Panc1 (cell line): ENCODE results near the gene RMND5B. TPM values are rescaled to one million over a fixed set of nuclear protein-coding genes. Genes with fewer than 3 reads are reported as not detected.

ENCODE experiments used
- ATAC-seq: fragments of 200-7000 bp; cut with Tn5 transposase; 2 replicates; pipeline ENCODE4 v1.9.1; 2020; ENCODE audit warnings: mild to moderate bottlenecking, moderate library complexity
- BruUV-seq: library from RNA; stranded (reverse); fragments of 400-500 nt; replicated peaks from 2 replicates; lab custom pipeline; 2021; lab: Mats Ljungman, UMichigan
- CTCF ChIA-PET: fragments of 300-600 bp; sonication (Branson Sonifier 250); formaldehyde crosslinking; loops from one replicate; lab custom pipeline; 2022; ENCODE audit warnings: antibody characterized with exemption; lab: Charles Lee
- POLR2A ChIA-PET: fragments of 300-600 bp; sonication (Branson Sonifier 250); formaldehyde crosslinking; loops from one replicate; lab custom pipeline; 2022; ENCODE audit warnings: antibody characterized with exemption; lab: Charles Lee
- DNase-seq: peaks from one replicate; pipeline ENCODE4 v3.0.0-alpha.2; 2010; ENCODE audit warnings: low read depth, low spot score
- H3K27ac ChIP-seq: 2 replicates; pipeline ENCODE4 v1.5.1; 2011; ENCODE audit warnings: mild to moderate bottlenecking, low read length, inconsistent platforms
- H3K27me3 ChIP-seq: fragments of 200-500 bp; sonication (Bioruptor generic); 2 replicates; pipeline ENCODE4 v1.6.0; 2014; ENCODE audit warnings: low read length, inconsistent platforms; ENCODE audit not compliant: control insufficient read depth, insufficient read depth
- H3K36me3 ChIP-seq: fragments of 200-500 bp; sonication (Bioruptor generic); 2 replicates; pipeline ENCODE4 v1.5.1; 2014; ENCODE audit warnings: inconsistent platforms, mild to moderate bottlenecking, low read length, moderate library complexity; ENCODE audit not compliant: control insufficient read depth, insufficient read depth
- H3K4me1 ChIP-seq: 2 replicates; pipeline ENCODE4 v1.5.1; 2011; ENCODE audit warnings: inconsistent platforms, mild to moderate bottlenecking, low read length, moderate library complexity; ENCODE audit not compliant: control insufficient read depth, insufficient read depth
- H3K4me3 ChIP-seq, 2 experiments: 2 replicates each; pipeline ENCODE4 v1.5.1; 2011 to 2012; ENCODE audit warnings: low read depth in 2 of 2, low read length in 2 of 2, mild to moderate bottlenecking in 2 of 2, inconsistent platforms in 1 of 2, moderate library complexity in 1 of 2
- H3K9me3 ChIP-seq: fragments of 200-500 bp; sonication (Bioruptor generic); 2 replicates; pipeline ENCODE4 v1.5.1; 2014; ENCODE audit warnings: low read depth, mild to moderate bottlenecking, inconsistent platforms, low read length, moderate library complexity; ENCODE audit not compliant: control insufficient read depth, insufficient read depth
- CTCF ChIP-seq: fragments of 450-650 bp; IDR thresholded peaks from 2 replicates; pipeline ENCODE4 v1.5.1; 2017; ENCODE audit warnings: mild to moderate bottlenecking
- POLR2AphosphoS5 ChIP-seq: IDR thresholded peaks from 2 replicates; pipeline ENCODE4 v1.6.1; 2012; ENCODE audit warnings: mild to moderate bottlenecking, low read depth, low read length, moderate library complexity
- REST ChIP-seq, 2 experiments: IDR thresholded peaks; 2 replicates each; pipeline ENCODE4 v1.6.1; 2011 to 2012; ENCODE audit warnings: low read depth in 2 of 2, control low read depth in 1 of 2, low read length in 1 of 2, mild to moderate bottlenecking in 1 of 2, moderate library complexity in 1 of 2; ENCODE audit not compliant: insufficient read depth in 1 of 2
- SIN3A ChIP-seq: IDR thresholded peaks from 2 replicates; pipeline ENCODE4 v1.6.1; 2012; ENCODE audit warnings: low read depth, mild to moderate bottlenecking, low read length, moderate library complexity, borderline replicate concordance; ENCODE audit not compliant: insufficient read depth
- TCF7L2 ChIP-seq: IDR thresholded peaks from 2 replicates; pipeline ENCODE4 v1.6.1; 2011; ENCODE audit warnings: mild to moderate bottlenecking, low read depth, low read length, inconsistent platforms
- in situ Hi-C: cut with HindIII; loops from 2 replicates; pipeline ENCODE4 v1.10.0; 2016; ENCODE audit warnings: low sequenced_read_pairs, low pct_unique_long_range_greater_than_20kb
- intact Hi-C: fragments of 100-400 bp; cut with micrococcal nuclease; formaldehyde crosslinking; loops from one replicate; pipeline ENCODE4 v1.10.0; 2022; ENCODE audit not compliant: unreplicated experiment
- total RNA-seq: library from RNA; stranded (reverse); gene quantifications from one replicate; pipeline ENCODE4 v1.2.1, GENCODE V29; 2021; ENCODE audit not compliant: unreplicated experiment

The RMND5B gene
- total RNA-seq, 1 experiment from 2014 or later = 40.8 TPM

GRCh38 chr5:178193251-178193809 is 62.5 kb downstream of the RMND5B start:
- TF ChIP-seq REST (IDR thresholded peaks at IDR 0.05; ENCODE audit: insufficient read depth in 1 of 2, low read depth in 2 of 2, low read length in 1 of 2) (no peak), CTCF (no peak), TCF7L2 (no peak), SIN3A (no peak), POLR2AphosphoS5 (no peak)
- no peak overlapping the region for H3K27ac ChIP-seq
- H3K27me3 ChIP-seq = no peaks in the 10 kb centered on the region
- no TSS peak for BruUV-seq
- H3K4me1 ChIP-seq = no peaks in the 10 kb centered on the region
- H3K4me3 ChIP-seq = no peak overlapping the region
- POLR2A ChIA-PET = interaction anchor here (0.6 kb wide), 1 partner anchor 8 kb away, joined by 15 read pairs; no protein-coding TSS in a partner anchor
- H3K9me3 ChIP-seq = no peaks in the 10 kb centered on the region
- no peaks in the 10 kb centered on the region for H3K36me3 ChIP-seq
- CTCF ChIA-PET = interaction anchor here (0.5 to 0.7 kb wide), 2 partner anchors 12 to 127 kb away, joined by 7 to 13 read pairs; no protein-coding TSS in a partner anchor
- ATAC-seq (no peak), DNase-seq (no peak)
- intact Hi-C loops (no loop called here), in situ Hi-C loops (no loop called here)

- Histone ChIP-seq H3K9me3 (no peaks in the 10 kb centered on the region), H3K36me3 (no peaks in the 10 kb centered on the region), H3K27me3 (no peaks in the 10 kb centered on the region), H3K4me3 (no peak overlapping the region), H3K4me1 (no peaks in the 10 kb centered on the region), H3K27ac (no peak overlapping the region)
- in situ Hi-C loops (no loop called here), intact Hi-C loops (no loop called here)
- BruUV-seq = no TSS peak
- ATAC-seq = no peak
- POLR2A ChIA-PET = no interaction called here
- CTCF ChIA-PET = no interaction called here
- DNase-seq = no peak
- TF ChIP-seq POLR2AphosphoS5 (no peak), CTCF (no peak), TCF7L2 (no peak), REST (IDR thresholded peaks at IDR 0.05; ENCODE audit: insufficient read depth in 1 of 2, low read depth in 2 of 2, low read length in 1 of 2) (no peak), SIN3A (no peak)
These were observed 63.2 kb downstream of the RMND5B start for GRCh38 chr5:178194026-178194425.
